Gastroesophageal sphincter (tissue), 4 donors: ENCODE results near the gene CCR2. TPM values are rescaled to one million over a fixed set of nuclear protein-coding genes. Genes with fewer than 3 reads are reported as not detected.

Experiments
- ATAC-seq: fragments of 150-250 bp; one replicate; pipeline ENCODE4 v1.9.1; 2016; ENCODE audit warnings: mild to moderate bottlenecking, moderate library complexity
- H3K27ac ChIP-seq, 4 donors: fragments of 200-600 bp; sonication (generic) in 3 of 4; 1 replicate in 3 of 4; 2 replicates in 1 of 4; pipeline ENCODE4 v1.5.1; 2016 to 2019
- H3K27me3 ChIP-seq: fragments of 200-600 bp; sonication (generic); one replicate; pipeline ENCODE4 v1.5.1; 2019
- H3K36me3 ChIP-seq, 2 donors: fragments of 200-600 bp; sonication (generic); one replicate each; pipeline ENCODE4 v1.5.1; 2019; ENCODE audit warnings: control low read depth in 1 of 2
- H3K4me1 ChIP-seq, 3 donors: fragments of 200-600 bp; sonication (generic); 1 replicate in 2 of 3; 2 replicates in 1 of 3; pipeline ENCODE4 v1.5.1; 2016 to 2019; ENCODE audit warnings: control low read depth in 2 of 3
- H3K4me3 ChIP-seq, 2 donors: fragments of 200-600 bp; sonication (generic); one replicate each; pipeline ENCODE4 v1.5.1; 2019; ENCODE audit warnings: mild to moderate bottlenecking in 1 of 2, moderate library complexity in 1 of 2
- H3K9me3 ChIP-seq, 3 donors: fragments of 200-600 bp; sonication (generic); one replicate each; pipeline ENCODE4 v1.5.1; 2017 to 2019; ENCODE audit warnings: control low read depth in 2 of 3
- EP300 ChIP-seq: sonication (generic); formaldehyde crosslinking; IDR thresholded peaks from one replicate; pipeline ENCODE4 v1.6.1; 2017; ENCODE audit warnings: antibody characterized with exemption, mild to moderate bottlenecking
- POLR2A ChIP-seq, 2 donors: fragments of 450-650 bp; IDR thresholded peaks; one replicate each; pipeline ENCODE4 v1.6.1; 2017; ENCODE audit warnings: antibody characterized with exemption in 2 of 2, mild to moderate bottlenecking in 2 of 2, moderate library complexity in 1 of 2
- POLR2AphosphoS5 ChIP-seq: sonication (generic); formaldehyde crosslinking; IDR thresholded peaks from one replicate; pipeline ENCODE4 v1.6.1; 2017; ENCODE audit warnings: antibody characterized with exemption
- WGBS, 2 donors: methylation state at CpG; one replicate each; pipeline ENCODE4 v1.1.5; 2018; ENCODE audit warnings: low coverage in 1 of 2; 5-methylcytosine and 5-hydroxymethylcytosine counted together
- total RNA-seq, 4 donors: library from RNA; depleted of rRNA; stranded (reverse); fragments of >200 nt; gene quantifications; one replicate each; pipeline ENCODE4 v1.1.0, GENCODE V29; 2016
- TF ChIP-seq, protein P1 (sequence below), 4 experiments: fragments of 200-600 bp in 2 of 4; fragments of 450-650 bp in 2 of 4; sonication (generic) in 1 of 4; IDR thresholded peaks; one replicate each; pipeline ENCODE4 v1.5.1; 2017 to 2019; ENCODE audit warnings: antibody characterized with exemption in 4 of 4, mild to moderate bottlenecking in 2 of 4, moderate library complexity in 2 of 4

The CCR2 gene
- total RNA-seq, 4 donors from 2014 or later, result 0.77 to 3.9 (median 1.9) TPM

- H3K4me1 ChIP-seq, result no peaks in the 10 kb centered on the region
- TF ChIP-seq POLR2A (IDR thresholded peaks at IDR 0.05) (no peak), POLR2AphosphoS5 (no peak), EP300 (no peak)
- TF ChIP-seq, protein P1, sequence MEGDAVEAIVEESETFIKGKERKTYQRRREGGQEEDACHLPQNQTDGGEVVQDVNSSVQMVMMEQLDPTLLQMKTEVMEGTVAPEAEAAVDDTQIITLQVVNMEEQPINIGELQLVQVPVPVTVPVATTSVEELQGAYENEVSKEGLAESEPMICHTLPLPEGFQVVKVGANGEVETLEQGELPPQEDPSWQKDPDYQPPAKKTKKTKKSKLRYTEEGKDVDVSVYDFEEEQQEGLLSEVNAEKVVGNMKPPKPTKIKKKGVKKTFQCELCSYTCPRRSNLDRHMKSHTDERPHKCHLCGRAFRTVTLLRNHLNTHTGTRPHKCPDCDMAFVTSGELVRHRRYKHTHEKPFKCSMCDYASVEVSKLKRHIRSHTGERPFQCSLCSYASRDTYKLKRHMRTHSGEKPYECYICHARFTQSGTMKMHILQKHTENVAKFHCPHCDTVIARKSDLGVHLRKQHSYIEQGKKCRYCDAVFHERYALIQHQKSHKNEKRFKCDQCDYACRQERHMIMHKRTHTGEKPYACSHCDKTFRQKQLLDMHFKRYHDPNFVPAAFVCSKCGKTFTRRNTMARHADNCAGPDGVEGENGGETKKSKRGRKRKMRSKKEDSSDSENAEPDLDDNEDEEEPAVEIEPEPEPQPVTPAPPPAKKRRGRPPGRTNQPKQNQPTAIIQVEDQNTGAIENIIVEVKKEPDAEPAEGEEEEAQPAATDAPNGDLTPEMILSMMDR (IDR thresholded peaks at IDR 0.05), result no peak
- peaks cover 0 to 16% (median 0%) of the 10 kb centered on the region in 3 donors for H3K9me3 ChIP-seq
- H3K36me3 ChIP-seq, result no peaks in the 10 kb centered on the region
- no peak for ATAC-seq
- H3K27ac ChIP-seq, result no peak overlapping the region
- H3K27me3 ChIP-seq, result no peaks in the 10 kb centered on the region
- WGBS, 2 donors, result 34 to 60% methylated on average over 4 of the region's 4 CpGs
- no peak overlapping the region for H3K4me3 ChIP-seq
Observed at GRCh38 chr3:46334741-46335478, 19.0 kb upstream of the CCR2 start.

DNA sequence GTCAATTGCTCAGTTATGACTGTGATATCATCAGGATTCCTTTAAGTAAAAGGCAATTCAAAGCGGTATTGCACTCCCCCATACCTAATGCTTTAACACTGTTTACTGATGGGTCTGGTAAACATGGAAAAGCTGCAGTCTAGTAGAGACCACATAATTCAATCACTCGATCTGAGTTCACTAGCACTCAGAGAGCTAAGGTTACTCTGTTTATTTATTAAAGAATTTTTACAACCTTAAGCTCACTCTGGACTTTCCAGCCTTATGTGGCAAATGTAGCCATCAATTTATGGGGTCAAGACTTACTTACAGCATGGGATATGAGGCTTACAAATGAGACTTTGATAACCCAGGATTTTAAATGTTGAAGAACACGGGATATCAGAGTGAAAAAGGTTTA is 18.4 kb upstream of the CCR2 start:
- Histone ChIP-seq H3K4me3 (no peak overlapping the region), H3K27ac (no peak overlapping the region), H3K27me3 (no peaks in the 10 kb centered on the region), H3K36me3 (no peaks in the 10 kb centered on the region), H3K4me1 (no peaks in the 10 kb centered on the region), H3K9me3 (peaks cover 0 to 21% (median 0%) of the 10 kb centered on the region in 3 donors)
- ATAC-seq, result no peak
- WGBS, 2 donors, result 56 to 67% methylated on average over 3 of the region's 3 CpGs
- TF ChIP-seq POLR2A (IDR thresholded peaks at IDR 0.05), result no peak
- no peak for TF ChIP-seq POLR2AphosphoS5
- TF ChIP-seq, protein P1 (IDR thresholded peaks at IDR 0.05), result no peak
- TF ChIP-seq EP300, result no peak

DNA sequence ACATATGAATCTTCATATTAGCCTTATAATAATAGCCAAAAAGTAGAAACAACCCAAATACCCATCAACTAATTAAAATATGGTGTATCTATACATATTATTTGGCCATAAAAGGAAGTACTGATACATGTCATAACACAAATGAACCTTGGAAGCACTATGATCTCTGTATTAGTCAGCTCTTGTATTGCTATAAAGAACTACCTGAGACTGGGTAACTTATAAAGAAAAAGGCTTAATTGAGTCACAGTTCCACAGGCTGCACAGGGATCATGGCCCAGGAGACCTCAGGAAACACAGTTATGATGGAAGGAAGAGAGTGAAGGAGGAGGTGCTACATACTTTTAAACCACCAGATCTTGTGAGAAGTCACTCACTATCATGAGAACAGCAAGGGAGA is 16.0 kb upstream of the CCR2 start:
- Histone ChIP-seq H3K36me3 (no peaks in the 10 kb centered on the region), H3K27ac (no peak overlapping the region), H3K9me3 (peaks cover 0 to 21% (median 0%) of the 10 kb centered on the region in 3 donors), H3K4me1 (no peaks in the 10 kb centered on the region), H3K4me3 (no peak overlapping the region), H3K27me3 (no peaks in the 10 kb centered on the region)
- no peak for ATAC-seq
- TF ChIP-seq POLR2AphosphoS5, result no peak
- TF ChIP-seq, protein P1 (IDR thresholded peaks at IDR 0.05), result no peak
- TF ChIP-seq POLR2A (IDR thresholded peaks at IDR 0.05), result no peak
- no peak for TF ChIP-seq EP300

DNA sequence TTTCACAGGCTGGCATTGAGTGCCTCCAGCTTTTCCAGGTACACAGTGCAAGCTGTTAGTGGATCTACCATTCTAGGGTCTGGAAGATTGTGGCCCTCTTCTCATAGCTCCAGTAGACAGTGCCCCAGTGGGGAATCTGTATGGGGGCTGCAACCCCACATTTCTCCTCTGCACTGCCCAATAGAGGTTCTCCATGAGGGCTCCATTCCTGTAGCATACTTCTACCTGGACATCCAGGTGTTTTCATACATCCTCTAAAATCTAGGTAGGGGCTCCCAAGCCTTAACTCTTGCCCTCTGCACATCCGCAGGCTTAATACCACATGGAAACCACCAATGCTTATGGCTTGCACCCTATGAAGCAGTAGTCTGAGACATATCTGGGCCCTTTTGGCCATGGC is 15.1 kb upstream of the CCR2 start:
- H3K9me3 ChIP-seq, result peaks cover 0 to 21% (median 0%) of the 10 kb centered on the region in 3 donors
- H3K4me3 ChIP-seq, result no peak overlapping the region
- no peaks in the 10 kb centered on the region for H3K36me3 ChIP-seq
- no peak for ATAC-seq
- H3K4me1 ChIP-seq, result no peaks in the 10 kb centered on the region
- 100% methylated on average over 1 of the region's 1 CpG; no CpG with 5 or more reads in 1 of the 2 donors for WGBS, 2 donors
- H3K27me3 ChIP-seq, result no peaks in the 10 kb centered on the region
- no peak overlapping the region for H3K27ac ChIP-seq
- TF ChIP-seq POLR2A (IDR thresholded peaks at IDR 0.05) (no peak), POLR2AphosphoS5 (no peak), EP300 (no peak)
- TF ChIP-seq, protein P1 (IDR thresholded peaks at IDR 0.05), result no peak

GRCh38 chr3:46344476-46344875 is 9.4 kb upstream of the CCR2 start:
- no peak for ATAC-seq
- TF ChIP-seq POLR2A (IDR thresholded peaks at IDR 0.05) (no peak), POLR2AphosphoS5 (no peak), EP300 (no peak)
- TF ChIP-seq, protein P1 (IDR thresholded peaks at IDR 0.05), result no peak
- WGBS, 2 donors, result 78 to 93% methylated on average over 4 of the region's 4 CpGs
- Histone ChIP-seq H3K27ac (no peak overlapping the region), H3K4me1 (no peaks in the 10 kb centered on the region), H3K36me3 (no peaks in the 10 kb centered on the region), H3K4me3 (no peak overlapping the region), H3K9me3 (peaks cover 0 to 9% (median 0%) of the 10 kb centered on the region in 3 donors), H3K27me3 (peaks cover 9% of the 10 kb centered on the region)
